Measurements from ENCODE around the gene RTN4RL2.

GRCh38 chr11:57477507-57478189, 17.3 kb downstream of the RTN4RL2 start:
- no peak for TF ChIP-seq CTCF (IDR thresholded peaks at IDR 0.05)
- TF ChIP-seq EP300 (IDR thresholded peaks at IDR 0.05) = no peak
- peak in 1 of 3 donors; percentile 63 for TF ChIP-seq POLR2AphosphoS5 (IDR thresholded peaks at IDR 0.05)
- TF ChIP-seq POLR2A (IDR thresholded peaks at IDR 0.05) = no peak

Measured in stomach (tissue), 4 donors.